HT-29 (cell line): ENCODE measurements around the gene TMEM54. TPM values are rescaled to one million over a fixed set of nuclear protein-coding genes. Genes with fewer than 3 reads are reported as not detected.

Source experiments
- DNase-seq: peaks from one replicate; pipeline ENCODE4 v3.0.0-alpha.2; 2015; ENCODE audit warnings: low spot score
- total RNA-seq: library from RNA; depleted of rRNA; stranded (reverse); fragments of >200 nt; shearing (Covaris generic); gene quantifications from 2 replicates; pipeline ENCODE4 v1.2.3, GENCODE V29; 2014; rRNA removed

The TMEM54 gene
- total RNA-seq, 1 experiment from 2014 or later: 818 TPM

DNA sequence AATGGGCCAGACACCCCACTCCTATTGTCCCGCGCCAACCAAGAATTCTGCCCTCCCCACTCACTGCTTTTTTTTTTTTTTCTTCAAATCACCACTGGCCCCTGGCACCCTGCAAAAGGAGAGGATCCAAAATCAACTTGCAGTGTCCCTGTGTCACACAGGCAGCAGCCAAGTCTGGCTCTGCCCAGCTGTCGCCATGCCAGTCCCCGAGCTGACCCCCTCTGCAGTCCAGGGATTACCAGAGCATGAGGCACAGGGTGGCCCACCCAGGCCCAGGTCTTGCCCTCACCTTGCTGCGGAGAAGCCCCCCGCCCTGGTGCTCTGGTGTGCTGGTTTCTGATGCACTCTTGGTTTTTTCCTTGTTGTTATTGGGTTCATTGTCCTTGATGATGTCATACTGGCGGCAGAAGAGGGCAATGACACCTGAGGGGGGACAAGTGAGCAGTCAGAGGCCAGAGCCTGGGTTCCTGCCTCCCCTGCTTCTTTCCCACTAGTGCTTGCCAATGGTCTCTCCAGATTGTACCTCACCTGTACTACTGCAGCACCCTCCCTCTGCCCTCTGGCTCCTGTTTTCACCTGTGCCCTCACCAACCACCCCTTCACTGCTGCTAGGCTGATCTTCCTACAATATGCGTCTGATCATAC lies 36.7 kb downstream of the TMEM54 start:
- DNase-seq: no peak

DNA sequence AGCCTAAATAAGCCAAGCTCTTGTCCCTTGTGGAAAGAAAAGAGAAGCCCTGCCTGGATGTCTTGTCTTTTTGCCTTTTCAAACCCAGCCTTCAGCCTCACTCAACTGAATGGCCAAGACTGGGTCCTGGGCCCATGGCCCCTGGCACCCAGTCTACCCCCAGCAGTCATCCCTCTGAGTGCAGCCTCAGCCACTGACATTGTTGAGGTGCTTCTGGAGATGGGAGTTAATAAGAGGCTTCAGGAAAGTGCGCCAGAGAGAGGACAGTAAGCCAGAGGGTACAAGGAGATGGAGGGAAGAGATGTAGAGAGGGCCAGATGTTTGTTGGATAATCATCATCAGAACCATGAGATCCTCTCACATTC lies 37.3 kb downstream of the TMEM54 start:
- no peak for DNase-seq

DNA sequence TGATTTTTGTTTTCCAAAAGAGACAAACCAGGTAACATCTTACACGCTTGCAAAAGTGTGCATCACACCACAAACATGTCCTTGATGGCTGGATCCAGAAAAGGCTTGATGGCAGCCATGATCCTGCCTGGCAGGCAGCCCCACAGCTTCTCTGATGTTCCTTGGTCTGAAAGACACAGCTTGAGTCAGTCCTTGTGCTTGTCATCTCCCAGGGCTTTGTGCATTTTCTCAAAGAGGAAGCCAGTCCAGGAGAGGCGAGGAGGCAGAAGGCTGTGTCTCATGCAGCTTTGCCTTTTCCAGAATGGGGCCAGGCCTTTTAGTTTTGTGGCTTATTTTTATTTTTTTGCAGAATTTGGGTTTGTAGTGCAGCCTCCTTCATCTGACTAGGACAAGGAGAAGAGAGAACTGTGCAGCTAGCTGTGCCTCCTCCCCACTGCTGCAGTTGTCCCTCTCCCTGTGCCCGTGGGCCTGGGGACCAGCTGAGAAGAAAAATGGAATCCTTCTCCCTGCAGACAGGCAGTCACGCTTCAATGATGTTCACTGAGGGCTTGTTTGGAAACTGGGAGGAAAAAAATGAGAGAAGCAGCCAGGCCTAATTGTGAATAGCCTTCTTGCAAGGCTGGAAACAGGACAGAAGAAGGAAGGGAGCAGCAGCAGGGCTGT lies 37.8 kb downstream of the TMEM54 start:
- DNase-seq: no peak

DNA sequence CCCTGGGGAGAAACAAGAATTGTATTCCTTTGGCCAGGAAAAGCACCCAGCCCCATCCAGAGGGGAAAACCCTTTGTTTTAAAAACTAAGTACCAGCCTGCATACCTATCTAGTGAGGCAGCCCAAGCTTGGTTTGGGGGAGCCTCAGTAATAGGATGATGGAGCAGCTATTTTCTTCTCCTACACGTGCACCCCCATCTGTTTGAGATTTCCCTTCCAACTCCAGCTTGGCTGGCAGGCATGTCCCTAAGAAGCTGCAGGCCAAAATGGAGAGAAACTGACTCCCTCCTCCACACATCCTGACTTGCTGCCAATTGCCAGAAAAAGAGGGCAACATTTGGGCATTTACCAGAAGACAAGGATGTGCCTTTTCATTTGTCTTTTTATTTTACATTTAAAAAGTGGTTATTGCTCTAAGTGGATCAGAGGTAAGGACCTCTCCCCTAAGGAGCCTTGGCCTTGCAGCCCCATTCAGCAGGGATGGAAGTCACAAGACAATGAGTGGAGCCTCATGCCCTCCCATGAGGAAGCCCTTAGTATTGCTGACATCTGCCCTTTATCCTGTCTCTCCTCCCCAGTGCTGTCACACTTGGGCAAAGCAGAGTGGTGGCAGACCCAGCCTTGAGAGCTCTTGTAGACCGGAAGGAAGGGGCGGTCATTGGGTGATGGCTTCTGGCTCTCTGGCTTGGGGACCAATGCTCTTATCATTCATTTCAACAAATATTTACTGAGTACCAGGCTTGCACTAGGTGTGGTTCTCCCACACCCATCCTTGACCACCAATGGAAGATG lies 39.1 kb downstream of the TMEM54 start:
- DNase-seq: no peak

DNA sequence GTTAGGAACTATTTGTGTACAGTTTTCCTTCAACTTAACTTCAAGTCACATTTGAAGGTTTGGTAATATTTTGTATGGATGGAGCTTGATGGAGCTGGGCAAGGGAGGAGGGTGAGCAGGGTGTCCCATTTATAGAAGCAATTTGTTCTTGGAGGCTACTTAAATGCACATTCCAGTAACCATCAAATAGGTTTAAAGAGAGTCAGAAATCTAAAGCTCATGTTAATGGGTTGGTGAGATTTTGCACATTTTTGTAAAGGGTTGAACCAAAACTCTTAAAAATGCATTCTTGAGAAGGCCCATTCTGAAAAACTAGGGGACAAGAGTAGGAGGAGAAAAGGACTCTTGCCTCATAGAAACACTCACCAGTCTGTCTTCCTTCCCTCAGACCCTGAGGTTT lies 40.6 kb downstream of the TMEM54 start:
- DNase-seq: no peak

DNA sequence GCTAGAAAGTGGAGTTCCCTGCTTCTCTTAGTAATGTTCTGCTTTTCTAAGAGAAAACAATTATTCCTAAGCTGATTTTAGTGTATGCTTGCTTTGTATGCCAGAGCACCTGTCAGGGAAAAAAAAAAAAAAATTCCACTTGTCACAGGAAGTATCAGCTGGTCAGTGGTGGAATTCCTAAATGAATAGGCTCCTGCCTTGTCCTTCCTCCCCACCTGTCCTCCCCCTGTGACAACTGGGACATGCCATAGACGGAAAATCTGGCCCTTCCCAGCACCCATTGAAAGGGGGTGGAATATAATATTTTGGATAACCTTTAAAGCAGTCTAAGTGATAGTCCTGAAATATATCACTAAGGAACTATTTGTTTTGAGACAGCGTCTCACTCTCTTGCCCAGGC lies 41.3 kb downstream of the TMEM54 start:
- DNase-seq: no peak

DNA sequence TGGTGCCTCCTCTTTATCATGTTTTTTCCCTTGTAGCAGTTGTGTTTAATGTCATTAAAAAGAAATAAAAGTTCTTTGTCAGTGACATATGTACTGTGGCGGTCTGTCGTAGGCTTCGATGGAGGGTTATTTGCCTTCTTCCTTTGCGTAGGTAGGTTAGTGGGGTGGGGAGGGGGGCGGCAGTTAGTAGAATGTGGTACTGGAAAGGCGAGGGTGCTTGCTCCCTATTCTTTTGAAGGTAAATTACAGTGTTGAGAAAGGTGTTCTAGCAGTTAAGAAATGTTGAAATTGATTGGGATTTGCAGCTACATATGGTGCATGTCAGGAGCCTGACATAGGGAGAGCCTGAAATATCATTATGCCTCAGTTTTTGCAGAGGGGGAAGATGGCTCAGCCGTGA lies 42.4 kb downstream of the TMEM54 start:
- no peak for DNase-seq

DNA sequence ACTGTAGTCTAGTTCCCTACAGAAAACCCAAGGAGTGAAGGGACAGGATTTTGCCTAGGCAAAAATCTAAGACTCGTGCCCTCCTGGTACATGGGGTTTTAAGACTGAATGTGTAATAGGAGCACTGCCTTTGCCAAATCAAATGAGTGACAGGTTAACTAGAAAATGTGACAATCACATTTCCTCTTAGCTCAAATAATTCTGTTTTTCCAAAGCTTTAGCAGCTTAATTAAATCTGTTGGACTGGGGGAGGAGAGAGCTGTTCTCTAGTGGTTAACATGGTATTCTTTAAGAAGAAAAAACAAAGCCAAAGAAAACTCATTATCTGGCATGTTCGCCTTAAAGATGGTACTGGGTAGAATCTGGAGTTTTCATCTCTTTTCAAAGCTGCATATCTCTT lies 43.1 kb downstream of the TMEM54 start:
- no peak for DNase-seq

DNA sequence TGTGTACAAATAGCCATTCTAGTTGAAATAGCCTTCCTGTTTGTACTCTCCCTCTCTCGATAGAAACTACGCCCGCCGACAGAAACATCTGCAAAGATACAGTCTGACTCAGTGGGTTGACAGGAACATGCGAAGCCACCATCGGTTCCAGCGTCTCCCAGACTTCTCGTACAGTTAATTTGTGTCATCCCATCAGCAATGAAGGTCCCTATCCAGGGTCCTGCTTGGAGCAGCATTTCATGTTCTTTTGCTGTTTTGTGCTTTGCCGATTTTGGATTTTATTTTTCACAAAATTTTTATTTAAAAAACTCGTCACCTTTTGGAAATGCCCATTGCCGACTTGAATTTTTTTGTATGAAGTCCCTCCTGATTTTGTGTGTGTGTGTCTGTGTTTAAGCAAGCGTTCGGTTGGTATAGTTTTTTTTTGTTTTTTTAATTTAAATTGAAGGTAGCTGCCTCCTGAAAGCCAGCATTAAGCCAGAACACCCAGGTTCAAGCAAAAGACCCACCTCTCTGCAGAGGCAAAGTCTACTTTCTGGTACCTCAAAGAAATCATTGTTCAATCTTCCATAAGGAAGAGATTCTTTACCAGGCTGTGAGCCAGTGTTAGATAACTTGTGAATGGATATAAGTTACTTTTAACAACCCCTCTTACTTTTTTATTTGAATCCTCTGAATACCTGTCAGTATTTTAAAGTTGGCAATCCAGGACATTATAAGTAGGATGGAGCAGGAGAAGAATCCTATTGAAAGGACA lies 45.1 kb downstream of the TMEM54 start:
- no peak for DNase-seq

DNA sequence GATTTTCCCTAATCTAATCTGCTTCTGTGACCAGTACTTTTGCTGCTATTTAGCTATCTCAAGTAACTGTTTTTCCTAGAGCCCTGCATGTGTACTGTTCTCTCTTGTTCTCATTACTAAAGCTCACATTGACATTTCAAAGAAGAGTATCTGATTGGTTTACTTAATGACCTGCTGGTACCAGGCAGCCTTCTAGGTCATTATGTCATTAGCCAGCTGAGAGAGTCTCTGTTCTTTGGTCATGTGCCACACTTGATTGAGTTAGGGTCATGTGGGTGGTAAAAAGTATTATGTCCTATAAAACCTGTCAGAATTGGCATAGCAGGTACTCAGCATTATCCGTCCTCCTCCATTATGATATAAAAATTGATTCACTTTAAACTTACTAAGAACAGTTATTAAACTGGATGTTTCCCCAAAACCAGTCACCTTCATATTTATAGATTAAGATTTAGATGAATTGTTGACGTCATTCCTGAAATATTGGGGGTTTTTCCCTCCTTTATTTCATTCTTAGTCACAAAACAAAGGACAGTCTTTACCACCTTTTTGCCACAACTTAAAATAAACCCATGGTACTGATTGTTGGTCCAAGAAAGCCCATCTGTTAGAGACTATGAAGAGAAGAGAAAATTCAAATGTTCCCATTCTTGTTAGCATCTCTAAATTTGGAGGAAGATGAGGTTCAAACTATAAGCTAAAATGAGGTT lies 52.7 kb downstream of the TMEM54 start:
- no peak for DNase-seq

Other genes with a start within 250 kb of the TMEM54 start
- 0.65 and 0.76 TPM in 2 replicates for gene SYNC, start 198.6 kb downstream of the TMEM54 start, total RNA-seq
- gene YARS1, start 84.0 kb downstream of the TMEM54 start, total RNA-seq: 148 and 154 TPM in 2 replicates
- gene S100PBP, start 83.7 kb downstream of the TMEM54 start, total RNA-seq: 7.4 and 7.9 TPM in 2 replicates
- gene FNDC5, start 30.5 kb downstream of the TMEM54 start, total RNA-seq: not detected in 2 replicates
- 0.79 and 2.4 TPM in 2 replicates for gene HPCA, start 14.9 kb downstream of the TMEM54 start, total RNA-seq
- gene RNF19B, start 63.4 kb upstream of the TMEM54 start, total RNA-seq: 15.8 and 19.2 TPM in 2 replicates
- 204 and 223 TPM in 2 replicates for gene AK2, start 135.5 kb upstream of the TMEM54 start, total RNA-seq
- gene AZIN2, start 179.8 kb upstream of the TMEM54 start, total RNA-seq: 0.13 TPM in 1 of 2 replicates, not detected in the other